GM21367 (cell line): ENCODE data around the gene ANKRD40CL.
"Not testable (repeated sequence)": the region's sequence is repeated elsewhere in the genome, so short reads cannot be mapped to it uniquely, and the experiment has no call there.

Experiments used
- ATAC-seq: cut with Tn5 transposase; IDR thresholded peaks from one replicate; pipeline ENCODE4 v1.9.1; 2021; ENCODE audit not compliant: unreplicated experiment

Gene ANKRD40CL

DNA sequence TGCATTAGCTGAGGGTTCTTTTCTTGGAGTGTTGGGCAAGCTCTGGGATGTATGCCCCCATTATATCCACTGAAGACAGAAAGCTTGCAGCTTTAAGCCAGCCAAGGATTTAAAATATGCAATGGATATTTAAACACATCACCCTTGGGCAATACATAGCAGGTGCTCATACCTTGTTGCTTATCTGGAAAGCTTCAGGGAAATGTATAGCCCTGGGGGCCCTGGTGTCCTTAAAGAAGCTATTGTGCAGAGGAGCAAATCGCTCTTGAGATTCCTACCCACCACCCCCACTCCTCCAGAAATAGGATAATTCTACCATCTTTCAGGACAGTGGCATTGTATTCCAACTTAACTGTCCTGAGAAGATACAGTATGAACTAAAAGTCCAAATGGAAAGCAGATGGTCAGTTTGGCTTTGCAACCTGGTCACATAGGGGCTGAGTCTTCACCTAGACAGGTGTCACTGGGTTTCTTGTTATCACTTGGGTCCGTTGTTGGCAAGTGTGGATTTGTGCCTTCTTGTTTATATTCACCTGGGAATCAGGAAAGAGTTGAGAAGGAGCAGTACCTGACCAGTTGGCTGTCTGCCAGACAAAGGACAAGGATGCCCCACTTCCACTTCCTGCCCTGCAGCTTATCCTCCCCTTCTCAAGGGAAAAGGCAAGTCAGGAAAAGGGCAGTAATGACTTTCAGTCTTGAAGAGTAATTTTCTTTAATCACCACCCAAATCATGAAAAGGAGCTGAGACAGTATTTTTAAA lies 3.4 kb downstream of the ANKRD40CL start:
- no peak for ATAC-seq

DNA sequence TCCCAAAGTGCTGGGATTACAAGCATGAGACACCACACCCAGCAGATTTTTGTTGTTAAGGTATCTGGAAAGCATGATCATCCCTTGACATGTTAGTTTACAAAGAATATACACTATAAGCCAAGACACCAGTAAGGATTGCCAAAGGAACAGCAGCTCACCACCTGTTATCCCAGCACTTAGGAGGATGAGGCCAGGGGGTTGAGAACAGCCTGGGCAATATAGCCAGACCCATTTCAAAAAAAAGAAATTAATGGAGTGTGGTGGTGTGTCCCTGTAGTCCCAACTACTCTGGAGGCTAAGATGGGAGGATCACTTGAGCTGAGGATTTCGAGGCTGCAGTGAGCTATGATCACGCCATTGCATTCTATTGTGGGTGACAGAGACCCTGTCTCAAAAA lies 5.1 kb downstream of the ANKRD40CL start:
- ATAC-seq: no peak

DNA sequence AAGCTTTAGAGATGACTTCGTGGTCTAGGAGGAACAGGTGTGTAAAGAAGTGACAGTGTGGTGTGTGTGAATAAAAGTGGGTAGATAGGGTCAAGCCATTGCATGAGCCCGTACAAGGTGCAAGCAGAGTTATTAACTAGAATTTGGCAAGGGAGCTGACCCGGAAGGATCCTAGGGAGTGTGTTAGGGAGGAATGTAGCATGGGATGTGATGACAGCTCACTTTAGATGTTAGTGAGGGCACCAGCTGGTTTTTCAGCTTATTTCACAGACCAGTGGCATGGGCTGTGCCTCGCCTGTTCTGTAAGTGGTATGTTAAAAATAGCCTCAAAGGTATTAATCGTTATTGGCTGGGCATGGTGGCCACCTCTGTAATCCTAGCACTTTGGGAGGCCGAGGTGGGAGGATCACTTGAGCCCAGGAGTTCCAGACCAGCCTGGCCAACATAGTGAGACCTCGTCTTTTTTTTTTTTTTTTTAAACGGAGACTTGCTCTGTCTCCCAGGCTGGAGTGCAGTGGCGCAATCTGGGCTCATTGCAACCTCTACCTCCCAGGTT lies 8.3 kb downstream of the ANKRD40CL start:
- ATAC-seq: no peak

DNA sequence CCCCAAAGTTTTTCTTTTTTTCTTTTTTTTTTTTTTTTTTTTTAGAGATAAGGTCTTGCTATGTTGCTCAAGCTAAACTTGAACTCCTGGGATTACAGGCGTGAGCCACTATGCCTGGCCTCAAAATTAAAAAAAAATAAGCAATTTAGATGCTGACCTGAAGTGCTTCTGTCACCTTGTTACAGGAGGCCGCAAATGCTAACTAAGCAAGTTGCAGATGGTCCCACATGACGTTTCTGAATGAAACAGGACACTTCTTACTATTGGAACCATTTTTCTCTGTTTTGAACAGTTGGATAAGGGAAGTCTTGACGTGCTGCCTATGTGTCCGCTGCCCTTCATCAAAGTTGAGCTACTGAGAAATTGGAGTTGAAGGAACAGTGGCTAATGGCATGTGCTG lies 8.8 kb downstream of the ANKRD40CL start:
- no peak for ATAC-seq

DNA sequence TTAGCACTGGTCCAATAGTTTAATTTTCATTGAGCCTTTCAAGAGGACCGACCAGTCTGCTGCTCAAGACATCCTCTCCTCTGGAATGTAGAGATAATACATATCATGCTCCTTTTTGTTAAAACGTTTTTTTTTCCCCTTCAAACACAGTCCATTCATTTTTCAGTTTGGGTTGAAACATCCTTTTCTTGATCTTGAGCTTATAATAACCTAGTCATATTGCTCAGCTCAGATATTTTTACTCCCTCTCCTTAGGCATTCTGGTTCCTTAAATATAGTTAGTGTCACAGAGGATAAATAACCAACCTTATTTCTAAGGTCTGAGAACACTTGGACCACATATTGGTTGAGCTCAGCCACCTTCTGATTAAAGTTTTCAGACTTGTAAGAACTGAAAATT lies 12.8 kb downstream of the ANKRD40CL start:
- no peak for ATAC-seq

DNA sequence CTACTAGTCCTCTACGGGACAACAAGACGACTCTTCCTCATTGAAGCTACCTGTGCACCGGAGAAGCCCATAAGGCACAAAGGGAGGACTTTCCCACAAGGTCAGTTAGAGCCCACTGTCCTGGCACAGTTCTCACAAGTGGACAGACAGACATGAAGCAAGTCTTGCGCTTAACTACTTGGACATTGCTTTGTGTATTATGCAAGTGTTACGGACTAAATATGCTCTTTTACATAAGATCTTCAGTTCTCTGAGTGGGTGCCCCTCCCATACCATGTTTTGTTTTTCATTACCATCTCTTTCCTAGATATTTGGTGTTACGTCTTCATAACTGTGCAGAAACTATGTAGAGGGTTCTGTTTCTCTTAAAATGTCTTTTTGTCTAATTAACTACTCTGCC lies 18.1 kb downstream of the ANKRD40CL start:
- ATAC-seq: no peak

DNA sequence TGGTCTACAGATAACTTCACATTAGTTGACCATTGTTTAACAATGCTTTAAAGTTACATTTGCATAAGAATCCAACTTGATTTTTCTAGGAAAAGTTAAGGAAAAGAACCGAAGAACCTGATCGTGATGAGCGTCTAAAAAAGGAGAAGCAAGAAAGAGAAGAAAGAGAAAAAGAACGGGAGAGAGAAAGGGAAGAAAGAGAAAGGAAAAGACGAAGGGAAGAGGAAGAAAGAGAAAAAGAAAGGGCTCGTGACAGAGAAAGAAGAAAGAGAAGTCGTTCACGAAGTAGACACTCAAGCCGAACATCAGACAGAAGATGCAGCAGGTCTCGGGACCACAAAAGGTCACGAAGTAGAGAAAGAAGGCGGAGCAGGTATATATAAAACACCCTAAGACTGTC lies 21.7 kb downstream of the ANKRD40CL start:
- ATAC-seq: no peak

DNA sequence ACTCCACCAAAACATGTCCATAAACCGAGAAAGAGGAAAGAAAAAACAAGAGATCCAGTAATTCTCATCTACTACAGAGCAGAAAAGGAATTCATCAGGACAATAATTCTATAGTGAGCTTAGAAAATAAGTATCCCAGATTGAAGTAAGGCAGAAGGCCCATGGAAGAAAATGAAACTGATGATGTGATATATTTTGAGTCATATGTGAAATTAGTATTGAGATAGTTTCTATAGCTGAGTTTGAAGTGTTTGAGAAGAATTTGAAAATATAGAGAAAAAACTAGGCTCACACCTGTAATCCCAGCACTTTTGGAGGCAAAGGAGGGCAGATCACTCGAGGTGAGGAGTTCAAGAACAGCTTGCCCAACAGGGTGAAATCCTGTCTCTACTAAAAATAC lies 28.2 kb downstream of the ANKRD40CL start:
- ATAC-seq: no peak

DNA sequence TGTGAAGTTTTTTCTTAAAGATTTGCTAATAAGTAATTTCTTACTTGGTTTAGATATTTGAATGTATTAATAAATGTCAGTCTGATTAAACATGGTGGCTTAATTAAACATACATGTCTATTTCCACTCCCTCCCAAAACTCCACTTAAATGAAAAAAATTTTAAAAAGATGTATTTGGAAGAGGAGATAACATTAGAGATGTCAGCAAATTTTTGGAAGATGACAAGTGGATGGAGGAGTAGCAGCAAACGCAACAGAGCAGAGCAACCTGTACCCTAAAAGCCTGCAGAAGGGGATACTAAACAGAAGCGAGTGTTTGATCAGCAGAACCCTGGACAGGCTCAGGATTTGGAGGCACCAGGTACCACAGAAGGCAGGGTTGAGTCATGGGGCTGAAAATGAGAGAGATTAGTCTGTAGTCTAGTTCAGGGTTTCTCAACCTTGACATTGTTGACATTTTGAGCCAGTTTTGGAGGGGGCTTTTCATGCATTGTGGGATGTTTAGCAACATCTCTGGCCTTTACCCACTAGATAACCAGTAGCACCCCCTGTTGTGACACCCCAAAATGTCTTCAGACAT lies 30.1 kb downstream of the ANKRD40CL start:
- no peak for ATAC-seq

DNA sequence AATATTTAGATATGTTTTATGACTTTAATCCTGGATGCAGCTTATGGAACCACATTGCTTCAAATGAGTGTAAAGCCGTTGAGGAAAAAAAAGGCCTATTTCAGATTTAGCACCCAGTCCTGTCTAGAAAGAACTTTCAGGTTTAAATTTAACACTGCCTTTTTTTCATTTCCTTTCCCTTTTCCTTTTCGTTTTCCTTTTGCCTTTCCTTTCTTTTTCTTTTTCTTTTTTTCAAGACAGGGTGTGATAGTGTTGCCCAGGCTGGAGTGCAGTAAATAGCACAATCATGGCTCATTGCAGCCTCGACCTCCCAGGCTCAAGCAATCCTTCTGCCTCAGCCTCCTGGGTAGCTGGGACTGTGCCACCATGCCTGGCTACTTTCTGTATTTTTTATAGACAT lies 32.0 kb downstream of the ANKRD40CL start:
- no peak for ATAC-seq

DNA sequence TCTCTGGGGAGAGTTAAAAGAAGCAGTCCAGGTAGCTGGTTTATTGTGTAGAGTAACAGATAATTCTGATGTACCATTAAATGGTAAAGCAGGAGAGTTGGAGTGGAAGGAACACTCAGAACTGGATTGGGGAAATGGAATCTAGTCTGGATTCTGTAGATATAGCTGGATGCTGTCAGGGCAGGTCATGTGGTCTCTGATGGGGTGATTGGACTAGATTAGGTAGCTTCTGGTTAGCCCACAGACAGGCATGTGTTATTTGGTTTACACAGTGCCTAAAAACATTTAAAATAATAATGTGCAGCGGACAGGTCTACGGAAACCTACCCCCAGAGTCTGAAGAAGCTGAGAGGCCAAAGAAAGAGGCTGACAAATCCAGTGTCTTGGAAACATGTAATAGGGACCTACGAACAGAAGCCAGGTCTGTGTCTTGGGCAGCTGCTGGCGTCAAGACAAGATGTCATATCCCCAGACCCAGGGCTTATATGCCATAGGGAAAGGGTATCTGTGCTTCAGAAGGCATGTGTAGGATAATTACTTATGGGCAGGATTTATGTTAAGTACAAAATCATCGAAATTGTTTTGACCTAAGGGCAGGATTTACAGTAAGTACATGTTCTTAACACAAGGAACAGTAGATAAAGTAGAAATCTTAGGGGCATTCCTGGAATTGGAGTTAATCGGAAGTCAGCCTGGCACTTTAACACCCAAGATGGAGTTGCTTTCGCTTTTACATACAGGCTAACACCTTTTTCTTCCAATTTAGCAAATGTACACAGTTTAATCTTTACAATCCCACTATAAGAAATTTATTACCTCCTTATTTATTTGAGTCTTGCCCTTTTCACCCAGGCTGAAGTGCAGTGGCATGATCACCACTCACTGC lies 35.5 kb downstream of the ANKRD40CL start:
- no peak for ATAC-seq

DNA sequence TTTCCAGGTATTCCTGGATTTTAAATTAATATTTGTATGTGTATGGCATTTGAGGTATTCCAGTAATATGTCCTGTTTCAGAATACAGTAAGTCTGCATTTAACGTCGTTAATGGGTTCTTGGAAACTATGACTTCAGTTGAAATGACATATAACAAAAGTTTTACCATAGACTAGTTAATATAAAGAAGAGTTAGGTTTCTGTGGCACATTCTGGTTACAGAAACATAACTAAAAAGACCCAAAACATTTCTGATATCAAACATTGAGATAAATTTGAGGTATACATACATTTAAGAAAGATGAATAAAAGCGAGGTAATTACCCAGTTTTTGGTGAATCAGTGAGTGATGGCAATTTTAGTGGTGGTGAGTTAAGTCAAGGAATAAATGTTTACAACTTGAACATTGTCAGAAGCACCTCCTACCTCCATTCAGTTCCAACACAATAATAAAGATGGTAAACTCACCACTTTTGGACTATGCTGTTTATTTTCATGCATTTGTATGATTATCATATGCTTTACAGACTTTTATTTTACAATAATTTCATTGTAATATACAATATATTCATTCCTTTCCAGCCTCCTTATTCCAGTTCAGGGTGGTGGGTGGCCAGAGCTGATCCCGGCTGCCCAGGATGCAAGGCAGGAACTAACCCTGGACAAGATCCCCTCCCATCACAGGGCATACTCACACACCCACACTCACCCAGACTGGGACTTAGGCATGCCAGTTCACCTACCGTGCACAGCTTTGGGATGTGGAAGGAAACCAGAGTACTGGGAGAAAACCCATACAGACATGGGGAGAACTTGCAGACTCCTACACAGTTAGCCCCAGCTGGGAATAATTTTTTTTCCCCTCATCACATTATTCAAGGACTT lies 38.2 kb downstream of the ANKRD40CL start:
- no peak for ATAC-seq

DNA sequence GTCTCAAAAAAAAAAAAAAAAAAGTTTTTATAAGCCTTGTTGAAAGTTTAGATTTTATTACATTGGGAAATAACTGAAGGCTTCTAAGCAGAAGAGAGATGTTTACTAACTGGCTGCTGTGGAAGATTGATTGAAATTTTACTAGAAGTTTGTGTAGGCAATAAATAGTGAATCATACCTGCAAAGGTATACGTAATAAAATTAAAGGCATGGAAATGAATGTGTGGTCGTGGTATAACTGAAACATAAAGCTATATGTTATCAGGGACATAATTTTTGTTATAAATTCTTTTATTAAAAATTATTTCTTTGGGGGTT lies 39.2 kb downstream of the ANKRD40CL start:
- ATAC-seq: no peak

DNA sequence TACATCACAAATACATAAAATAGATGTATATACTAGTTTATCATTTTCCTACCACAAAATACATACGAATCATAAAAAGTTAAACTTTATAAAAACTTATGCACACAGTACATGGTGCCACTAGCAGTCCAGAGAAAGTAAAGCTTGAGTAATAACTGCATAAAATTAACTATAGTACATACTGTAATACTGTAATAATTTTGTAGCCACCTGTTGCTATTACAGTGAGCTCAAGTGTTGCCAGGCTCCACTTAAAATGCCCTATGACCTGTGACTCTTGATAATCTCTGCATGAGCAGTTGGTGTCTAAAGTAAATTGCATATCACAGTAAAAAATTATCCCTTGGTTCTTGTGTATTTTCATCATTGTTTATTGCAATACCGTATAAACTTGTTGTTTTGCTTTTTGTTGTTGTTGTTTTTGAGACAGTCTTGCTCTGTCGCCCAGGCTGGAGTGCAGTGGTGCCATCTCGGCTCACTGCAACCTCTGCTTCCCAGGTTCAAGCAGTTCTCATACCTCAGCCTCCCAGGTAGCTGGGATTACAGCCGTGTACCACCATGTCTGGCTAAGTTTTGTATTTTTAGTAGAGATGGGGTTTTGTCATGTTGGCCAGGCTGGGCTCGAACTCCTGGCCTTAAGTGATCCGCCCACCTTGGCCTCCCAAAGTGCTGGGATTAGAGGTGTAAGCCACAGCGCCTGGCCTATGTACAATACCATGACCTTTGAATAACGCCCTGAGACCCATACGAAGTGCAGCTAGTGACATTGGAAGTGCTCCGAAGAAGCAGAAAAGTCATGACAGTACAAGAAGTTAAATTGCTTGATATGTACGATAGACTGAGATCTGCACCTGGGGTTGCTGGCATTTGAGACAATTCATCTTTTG lies 41.3 kb downstream of the ANKRD40CL start:
- no peak for ATAC-seq

DNA sequence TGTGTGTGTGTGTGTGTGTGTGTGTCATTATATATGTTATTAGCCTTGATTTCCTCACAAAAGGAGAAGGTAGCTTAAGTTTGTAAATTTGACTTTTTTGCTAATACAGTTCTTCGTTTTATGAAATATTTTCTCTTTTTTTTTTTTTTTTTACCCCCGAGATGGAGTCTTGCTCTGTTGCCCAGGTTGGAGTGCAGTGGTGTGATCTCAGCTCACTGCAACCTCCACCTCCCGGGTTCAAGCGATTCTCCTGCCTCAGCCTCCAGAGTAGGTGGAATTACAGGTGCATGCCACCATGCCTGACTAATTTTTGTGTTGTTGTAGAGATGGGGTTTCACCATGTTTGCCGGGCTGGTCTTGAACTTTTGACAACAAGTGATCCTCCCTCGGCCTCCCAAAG lies 42.7 kb downstream of the ANKRD40CL start:
- ATAC-seq: not testable (repeated sequence)

DNA sequence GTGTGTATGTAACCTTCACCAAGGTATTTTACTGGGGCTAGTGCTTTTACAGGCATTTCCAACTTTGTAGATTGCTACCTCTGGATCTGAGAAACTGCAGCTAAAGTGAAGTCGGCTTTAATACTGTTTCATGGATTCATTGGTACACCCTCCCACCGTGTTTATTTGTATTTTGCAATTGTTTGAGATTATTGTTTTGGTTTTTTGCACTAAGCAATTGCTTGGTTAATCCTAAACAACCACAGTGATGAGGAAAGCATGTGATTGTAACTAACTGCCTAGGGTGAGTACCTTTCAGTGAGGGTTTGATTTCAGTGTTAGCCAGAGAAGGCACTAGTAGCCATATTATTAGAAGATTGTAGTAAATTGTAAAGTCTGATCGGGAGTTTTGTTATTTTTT lies 44.6 kb downstream of the ANKRD40CL start:
- no peak for ATAC-seq

DNA sequence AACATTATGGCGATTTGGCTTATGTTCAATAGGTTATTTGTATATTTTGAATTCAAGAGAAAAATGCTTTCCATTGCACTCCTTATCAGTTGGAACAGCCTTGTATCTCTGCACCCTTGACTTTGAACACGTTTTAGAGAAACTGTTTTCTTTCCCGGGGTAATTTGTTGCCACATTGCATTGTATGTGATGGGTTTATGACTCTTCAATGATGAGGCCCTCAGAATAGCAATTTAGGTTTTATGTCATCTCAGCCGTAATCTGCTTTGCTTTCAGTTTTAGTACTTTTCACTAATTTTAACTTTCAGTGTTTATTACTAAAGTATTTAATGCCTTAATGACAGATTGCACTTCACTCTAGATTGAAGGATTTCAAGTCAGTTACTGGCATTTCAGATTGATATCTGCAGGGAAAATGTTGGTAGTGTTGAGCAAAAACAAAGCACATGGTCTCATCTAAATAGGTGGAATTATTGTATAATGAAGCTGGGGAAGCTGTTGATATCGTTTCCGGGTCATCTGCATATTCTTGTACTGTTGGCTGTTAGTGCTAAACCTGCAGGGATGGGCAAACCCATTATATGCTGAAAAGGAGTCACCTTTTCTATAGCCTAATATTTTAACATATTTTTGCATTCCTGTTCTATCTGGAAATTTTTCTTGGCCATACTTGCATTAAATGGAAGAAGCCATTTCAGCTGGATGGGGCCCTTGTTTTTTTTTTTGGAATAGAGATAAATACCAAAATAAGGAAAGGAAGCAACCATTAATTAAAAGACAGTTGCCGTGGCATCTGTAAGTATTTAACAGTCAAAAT lies 45.9 kb downstream of the ANKRD40CL start:
- no peak for ATAC-seq

DNA sequence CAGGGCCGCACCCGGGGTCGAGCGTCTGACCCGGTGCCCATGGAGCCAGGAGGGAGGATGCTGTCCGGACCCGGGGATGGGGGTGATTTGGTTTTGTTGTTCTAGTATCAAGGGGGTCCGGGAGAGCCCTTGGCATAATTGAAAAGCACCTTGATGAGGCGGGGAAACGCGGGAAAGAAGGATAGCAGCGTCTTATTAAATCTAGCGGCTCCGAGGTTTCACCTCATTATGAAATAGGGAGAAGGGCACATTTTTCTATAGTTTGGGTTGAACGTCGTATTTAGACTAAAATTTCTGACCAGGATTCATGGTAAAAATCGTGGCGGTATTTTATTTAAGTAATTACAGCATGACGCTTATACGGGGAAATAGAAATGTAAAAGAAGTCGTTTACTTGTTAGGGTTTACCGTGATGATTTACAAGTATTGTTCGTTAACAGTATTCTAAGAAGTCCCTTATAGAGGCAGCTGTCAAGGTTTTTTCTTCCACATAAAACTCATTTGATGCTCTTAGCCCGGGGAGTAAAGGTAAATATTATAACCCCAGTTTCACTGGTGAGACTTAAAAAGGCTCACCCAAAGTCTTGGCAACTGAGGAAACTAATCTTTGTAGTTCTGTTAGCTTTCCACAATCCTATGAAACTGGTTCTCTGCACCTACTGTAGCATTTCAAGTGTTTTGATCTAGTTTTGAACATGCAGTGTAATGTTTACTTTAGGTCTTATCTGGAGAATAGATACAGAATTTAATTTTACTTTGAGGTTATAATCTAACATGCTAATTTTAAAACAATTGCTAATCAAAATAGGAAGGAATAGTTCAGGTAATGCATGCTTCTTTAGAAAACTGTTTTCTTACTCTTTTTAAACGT lies 47.2 kb downstream of the ANKRD40CL start:
- no peak for ATAC-seq
